Measurements from ENCODE around the gene OLFM3. TPM values are rescaled to one million over a fixed set of nuclear protein-coding genes. Genes with fewer than 3 reads are reported as not detected.
A peak's percentile ranks its signal among the peaks of the same experiment; 100 is the strongest.

The OLFM3 gene
- 1 to 10 TPM; 1.5 to 6.5 (median 3.2) TPM for polyA plus RNA-seq (ENCODE audit: insufficient read depth in 1 of 5, insufficient read length in 5 of 5, low replicate concordance in 1 of 5)
- long read RNA-seq, donor 1, partial matches to known transcripts: 0 of 1 reads
- long read RNA-seq, donor 1, other reads (novel, unspliced or antisense): 0 of 1 reads
- long read RNA-seq, donor 2: 0 reads
- long read RNA-seq, donor 3: 0 reads
- long read RNA-seq, donor 4, partial matches to known transcripts: 0 of 1 reads
- long read RNA-seq, donor 4, other reads (novel, unspliced or antisense): 0 of 1 reads
- long read RNA-seq, donor 5, partial matches to known transcripts: 0 of 1 reads
- long read RNA-seq, donor 5, other reads (novel, unspliced or antisense): 0 of 1 reads
- long read RNA-seq, donor 6, partial matches to known transcripts: 0 of 1 reads
- long read RNA-seq, donor 6, other reads (novel, unspliced or antisense): 0 of 1 reads
- long read RNA-seq, donor 7, partial matches to known transcripts: 0 of 1 reads
- long read RNA-seq, donor 7, other reads (novel, unspliced or antisense): 0 of 1 reads
- long read RNA-seq, donor 8: 0 reads

DNA sequence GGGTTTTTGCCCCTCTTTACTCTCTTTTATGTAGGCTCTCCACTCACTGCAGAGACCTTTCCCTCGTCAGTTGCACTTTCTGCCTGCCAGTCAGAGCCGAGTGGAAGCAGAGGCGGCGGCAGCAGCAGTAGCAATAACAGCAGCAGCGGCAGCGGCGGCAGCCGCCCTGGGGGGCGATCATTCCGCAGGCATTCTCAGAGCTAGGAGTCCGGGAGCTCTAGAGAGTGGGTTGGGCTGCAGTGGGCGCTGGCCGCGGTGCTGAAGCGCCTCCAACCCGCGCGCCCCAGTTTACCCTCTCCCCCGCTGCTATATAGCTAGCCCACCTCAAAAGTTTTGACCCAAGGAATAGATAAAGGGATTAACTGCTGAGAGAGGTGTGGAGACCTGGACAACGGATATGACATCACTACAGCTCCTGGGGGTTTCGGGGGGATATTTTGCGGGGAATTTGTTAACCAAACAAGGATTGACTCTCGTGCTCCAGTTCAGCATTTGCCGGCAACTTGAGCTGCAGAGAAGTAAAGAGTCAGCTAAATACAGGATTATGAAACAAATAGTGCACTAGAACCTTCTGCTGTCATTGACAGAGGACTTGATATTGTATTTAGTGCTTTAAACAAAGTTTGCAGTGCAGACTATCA lies at the start of gene OLFM3:
TSS of gene OLFM3 (minus strand) at position 102 of the 641 bp plus-strand sequence.
- DNase-seq: peak; percentile 38 to 58

DNA sequence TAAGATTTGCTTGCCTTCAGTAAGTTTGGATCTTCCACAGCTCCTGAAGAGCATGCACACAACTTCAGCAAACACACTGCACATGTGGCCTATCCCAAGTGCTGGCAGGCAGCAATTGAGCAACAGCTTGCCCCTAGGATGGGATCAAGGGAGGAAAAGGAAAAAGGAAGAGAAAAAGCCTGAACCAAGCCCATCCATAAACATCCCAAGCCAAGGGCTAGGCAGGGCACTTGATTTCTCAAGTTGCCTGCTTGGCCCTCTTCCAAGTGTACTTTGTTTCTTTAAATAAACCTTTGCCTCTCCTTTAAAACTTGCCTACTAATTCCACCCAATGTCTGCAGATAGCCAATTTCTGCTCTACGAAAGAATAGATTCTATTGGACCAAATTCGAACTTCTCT lies 49.0 kb upstream of the OLFM3 start:
- peak; percentile 10 to 14 for DNase-seq

DNA sequence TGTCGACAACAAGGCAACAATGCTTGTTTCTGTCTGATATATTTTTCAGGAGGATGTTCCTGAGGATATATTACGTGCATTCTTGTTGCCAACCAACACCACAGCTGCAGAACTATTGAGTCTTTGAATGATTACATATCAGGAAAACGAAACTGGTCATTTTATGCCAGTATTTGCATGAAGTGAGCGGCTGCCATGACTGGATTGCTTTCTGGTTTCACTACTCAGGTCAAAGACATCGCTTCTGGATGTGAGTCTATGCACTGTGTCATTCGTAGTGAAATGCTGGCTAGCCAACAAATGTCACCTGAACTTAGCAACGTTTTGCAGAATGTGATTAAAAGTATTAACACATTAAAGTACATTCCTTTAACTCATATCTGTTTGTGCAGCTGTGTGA lies 35.8 kb upstream of the OLFM3 start:
- no peak for DNase-seq

DNA sequence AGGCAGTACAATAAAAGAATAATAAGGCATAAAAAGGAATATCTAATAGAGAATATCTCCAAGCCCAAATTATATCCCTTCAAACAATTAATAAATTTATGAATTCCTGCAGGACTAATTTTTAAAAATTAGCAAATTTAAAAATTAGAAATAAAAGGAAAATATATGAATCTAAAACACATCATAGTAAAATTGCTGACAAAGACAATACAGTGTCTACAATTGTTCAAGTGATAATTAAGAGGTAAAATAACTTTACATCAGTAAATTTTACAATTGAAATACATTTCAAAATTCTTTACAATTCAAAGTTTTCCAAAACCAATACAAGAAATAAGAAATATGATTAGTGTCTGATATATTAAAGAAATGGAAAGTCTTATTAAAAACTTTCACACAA lies 22.8 kb upstream of the OLFM3 start:
- no peak for DNase-seq

DNA sequence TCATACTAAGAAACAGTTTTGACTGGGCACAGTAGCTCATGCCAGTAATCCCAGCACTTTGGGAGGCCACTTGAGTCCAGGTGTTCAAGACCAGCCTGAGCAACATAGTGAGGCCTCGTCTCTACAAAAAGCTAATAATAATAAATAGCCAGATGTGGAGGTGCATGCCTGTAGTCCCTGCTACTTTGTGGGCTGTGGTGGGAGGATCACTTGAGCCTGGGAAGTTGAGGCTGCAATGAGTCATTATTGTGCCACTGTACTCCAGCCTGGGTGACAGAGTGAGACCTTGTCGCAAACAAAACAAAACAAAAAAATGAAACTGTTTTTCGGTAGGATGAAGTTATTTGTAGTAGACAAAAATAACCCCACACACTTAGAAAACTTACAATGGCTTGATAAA lies 19.0 kb upstream of the OLFM3 start:
- DNase-seq: no peak

DNA sequence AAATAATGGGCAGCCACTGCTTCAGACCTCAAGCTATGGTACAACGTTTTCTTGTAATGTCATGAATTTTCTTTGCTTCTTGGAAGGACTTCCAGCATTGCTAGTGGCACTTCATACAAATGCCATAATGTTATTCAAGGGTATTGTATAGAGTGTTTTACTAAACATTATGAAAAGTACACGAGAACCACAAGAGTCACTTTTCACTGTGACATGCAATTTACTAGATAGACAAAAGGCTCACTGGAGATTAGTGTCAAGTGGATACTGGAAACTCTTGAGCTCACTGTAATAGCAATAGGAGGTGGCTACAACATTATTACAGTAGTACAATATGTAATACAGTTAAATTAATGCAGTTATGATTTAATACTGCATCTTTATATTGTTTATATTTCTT lies 5.3 kb upstream of the OLFM3 start:
- DNase-seq: no peak

DNA sequence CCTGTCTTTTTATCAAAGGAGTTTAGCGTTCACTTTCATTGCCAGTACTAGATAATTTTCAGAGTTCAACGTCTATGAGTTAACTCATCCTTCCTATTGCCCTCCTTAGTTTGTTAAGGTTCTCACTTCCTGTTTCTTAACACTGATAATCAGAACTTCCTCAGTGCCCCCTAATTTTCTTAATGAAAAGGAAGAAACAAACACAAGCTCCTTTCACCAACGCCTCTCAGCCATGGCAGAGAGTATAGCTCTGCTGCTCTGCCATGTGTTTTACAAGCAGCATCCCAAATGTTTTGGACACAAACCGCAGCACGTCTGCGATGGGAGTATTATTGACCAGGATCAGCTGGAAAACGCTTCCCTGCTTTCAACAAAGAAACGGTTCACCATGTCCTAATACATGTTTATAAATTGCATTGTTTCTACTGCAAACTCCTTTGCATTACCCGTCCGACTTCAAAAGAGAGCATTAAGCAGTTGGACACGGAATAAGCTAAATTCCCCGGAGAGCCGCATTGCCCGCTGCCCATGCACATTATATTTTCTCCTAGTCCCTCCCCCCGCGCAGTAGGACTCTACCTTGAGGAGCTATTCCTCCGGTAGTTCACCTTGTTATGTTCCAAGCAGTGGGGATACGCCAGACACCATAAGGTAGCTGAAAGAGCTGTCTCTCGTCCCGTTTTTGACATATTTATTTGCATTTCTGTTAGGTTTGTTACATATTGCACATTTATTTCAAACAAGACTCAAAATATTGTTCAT lies 561 bp downstream of the OLFM3 start:
- no peak for DNase-seq

DNA sequence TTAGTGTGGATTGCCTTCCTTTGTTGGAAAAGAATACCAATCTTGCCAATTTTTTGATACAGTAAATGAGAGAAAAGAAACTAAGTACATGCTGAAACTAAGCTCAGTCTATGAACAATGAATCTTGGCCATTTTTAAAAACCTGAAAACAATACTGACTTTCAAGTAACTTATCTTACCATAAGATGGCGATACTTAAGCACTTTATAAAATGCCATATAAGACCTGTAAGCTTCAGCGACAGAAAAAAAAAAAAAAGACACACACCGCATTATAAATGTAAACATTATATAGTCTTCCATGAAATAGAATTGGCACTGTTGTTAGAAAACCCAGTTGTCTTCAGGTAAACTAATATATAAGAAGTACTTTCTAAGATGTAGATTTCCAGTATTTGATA lies 3.0 kb downstream of the OLFM3 start:
- DNase-seq: no peak

DNA sequence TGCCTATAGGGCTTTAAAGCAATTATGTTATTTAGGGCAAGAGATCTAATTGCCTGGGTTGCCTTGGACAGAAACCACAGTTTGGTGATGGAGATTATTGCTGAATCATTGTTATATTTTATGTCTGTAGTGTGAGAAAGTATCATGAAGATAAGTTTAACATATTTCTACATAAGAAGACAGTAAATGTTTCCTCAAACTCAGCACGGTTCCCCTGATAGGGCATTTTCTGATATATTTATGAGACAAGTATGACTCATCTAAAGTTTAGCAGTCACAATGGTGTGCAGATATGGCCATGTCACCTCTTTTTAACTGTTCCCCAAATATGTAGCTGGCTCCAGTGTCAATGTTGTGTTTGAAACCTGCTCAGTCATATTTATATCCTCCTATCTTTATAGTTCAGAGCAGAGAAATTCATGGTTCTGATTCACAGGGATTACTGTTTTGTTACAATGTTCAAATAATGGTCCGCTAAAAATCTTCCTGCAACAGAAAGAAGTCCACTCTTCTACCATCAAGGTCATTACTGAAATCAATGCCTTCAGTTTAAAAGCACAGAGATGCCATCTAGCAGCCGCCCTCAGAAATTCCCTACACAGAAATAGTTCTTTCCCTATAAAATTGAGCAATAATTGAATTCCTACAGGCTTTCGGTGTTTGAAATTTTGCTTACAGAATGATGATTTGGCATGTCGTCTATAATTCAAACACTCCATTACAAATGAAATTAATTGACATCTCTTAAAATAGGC lies 3.7 kb downstream of the OLFM3 start:
- DNase-seq: no peak

DNA sequence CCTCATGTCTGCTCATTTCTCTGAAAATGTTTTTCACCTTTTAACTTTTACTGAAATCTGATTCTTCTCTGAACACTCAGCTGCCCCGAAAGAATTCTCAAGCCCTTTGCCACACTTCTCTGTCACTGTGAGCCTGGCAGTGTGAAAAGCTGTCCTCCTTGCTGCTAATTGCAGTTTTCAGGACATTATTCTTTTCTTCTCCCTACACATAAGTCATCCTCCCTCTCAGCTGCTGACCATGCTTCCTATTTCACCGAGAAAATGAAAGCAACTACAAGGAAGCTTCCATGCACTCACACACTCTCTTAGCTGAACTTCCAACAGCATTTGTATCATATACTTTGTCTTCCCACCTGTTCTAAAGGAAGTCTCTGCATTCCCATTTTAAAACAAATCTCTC lies 15.8 kb downstream of the OLFM3 start:
- DNase-seq: no peak

DNA sequence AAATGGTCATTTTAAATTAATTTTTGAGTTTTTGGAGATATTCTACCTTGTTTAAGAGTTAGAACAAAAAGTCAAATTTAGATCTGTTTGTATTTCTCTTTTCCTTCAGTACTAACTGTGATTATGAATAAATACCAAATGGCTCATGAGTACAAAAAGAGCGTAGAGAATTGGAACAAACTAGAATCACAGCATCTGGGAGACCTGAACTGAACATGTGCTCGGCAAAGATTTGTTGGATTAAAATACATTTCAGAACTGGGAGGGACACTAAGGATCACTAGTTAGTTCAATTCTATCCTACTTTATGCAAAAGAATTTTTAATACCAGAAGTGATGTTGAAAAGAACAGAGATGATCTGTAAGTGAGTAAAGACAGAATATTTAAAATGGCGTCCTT lies 19.5 kb downstream of the OLFM3 start:
- no peak for DNase-seq

DNA sequence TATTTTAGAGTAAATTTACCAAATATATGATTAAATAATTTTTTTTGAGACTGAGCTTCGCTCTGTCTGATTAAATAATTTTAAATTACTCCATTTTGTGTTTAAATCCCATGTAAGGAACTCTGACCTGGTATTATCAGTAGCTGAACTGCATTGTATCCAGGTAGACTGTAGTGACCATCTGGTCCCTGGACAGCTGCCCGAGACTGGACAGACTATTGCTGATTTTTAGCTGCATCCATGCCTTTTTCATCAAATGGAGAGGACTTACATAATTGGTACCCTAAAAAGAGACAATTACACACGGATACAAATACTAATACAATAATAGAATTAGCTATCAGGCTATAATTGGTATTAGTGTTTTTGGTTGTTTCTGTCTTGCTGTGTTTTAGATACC lies 20.6 kb downstream of the OLFM3 start:
- no peak for DNase-seq

DNA sequence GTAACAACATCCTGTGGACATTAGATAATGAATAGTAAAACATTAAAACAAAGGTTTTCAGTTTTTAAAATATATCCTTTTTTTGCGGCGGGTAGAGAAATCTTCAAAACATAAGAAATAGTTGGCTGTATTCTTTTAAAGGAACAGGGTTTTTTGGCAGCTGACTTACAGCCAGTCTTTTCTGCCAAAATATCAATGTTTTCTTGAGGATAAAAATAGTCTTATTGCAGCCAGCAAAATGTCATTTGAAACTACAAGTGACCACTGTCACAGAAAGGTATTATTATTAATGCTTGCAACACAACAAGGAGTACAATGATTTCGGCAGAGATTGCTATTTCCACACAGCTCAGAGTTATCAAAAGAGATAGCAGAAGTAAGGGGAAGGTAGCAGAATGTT lies 21.4 kb downstream of the OLFM3 start:
- DNase-seq: no peak

DNA sequence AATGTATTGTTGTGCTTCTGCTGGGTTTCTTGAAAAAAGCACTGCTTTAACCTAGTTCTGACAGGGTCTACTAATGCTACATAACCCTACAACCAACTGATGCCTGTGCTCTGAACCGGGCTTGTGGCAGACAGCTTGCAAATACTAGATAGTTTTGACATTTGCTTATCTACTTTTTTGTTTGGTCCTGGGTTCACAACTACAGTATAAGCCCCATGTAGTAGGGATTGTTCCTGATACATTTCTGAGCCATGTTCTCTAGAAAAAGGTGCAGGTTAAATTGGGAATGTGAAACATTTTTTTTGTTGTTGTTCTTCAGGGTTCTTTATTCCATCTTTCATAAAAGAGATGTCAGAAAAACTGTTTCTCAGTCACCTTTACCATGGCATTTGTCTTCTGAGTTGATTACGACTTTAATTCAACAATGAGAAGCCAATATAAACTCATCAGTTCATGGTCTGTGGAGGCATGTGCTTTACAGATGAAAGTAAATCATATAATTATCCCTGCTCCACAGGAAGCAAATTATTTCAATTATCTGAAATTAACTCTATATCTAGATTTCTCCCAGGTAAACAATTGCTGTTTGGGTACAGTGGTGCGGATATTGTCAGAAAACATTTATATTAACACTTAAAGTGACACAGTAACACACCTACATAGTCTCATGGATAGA lies 22.0 kb downstream of the OLFM3 start:
- no peak for DNase-seq

DNA sequence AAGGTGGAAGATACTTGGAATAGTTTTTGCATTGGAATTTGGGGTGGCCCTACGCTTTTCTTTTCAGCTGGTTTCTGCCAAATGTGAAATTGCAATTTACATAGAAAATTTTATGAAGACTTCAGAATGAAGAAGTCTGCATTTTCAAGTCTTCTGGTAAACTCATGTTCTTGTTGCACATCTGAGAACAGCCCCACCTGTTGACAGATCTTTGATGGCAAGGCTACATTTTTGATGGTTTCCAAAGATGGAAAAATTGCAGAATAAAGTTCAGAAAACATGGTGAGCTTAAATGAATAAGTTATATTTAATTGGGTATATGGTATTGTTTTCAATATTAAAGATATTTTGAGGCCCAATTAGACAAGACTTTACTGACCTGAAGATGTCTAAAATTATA lies 25.4 kb downstream of the OLFM3 start:
- DNase-seq: no peak

DNA sequence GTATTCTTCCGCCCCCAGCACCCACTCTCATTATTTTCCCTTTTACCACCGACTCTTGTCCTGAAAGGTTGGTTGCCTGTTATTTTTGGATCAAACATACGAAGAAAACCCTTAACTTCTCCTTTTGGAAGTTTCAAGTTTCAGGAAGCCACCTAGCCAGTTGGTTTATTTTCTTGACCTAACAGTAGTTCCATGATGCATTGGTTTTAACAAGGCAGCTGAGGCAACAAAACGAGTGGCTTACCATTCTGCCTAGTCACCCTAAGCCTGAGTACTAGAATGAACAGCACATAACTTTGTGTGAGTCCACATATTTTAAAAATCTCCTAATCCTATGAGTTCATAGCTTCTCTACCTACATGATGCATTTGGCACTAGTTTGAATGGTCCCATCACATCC lies 28.9 kb downstream of the OLFM3 start:
- DNase-seq: no peak

DNA sequence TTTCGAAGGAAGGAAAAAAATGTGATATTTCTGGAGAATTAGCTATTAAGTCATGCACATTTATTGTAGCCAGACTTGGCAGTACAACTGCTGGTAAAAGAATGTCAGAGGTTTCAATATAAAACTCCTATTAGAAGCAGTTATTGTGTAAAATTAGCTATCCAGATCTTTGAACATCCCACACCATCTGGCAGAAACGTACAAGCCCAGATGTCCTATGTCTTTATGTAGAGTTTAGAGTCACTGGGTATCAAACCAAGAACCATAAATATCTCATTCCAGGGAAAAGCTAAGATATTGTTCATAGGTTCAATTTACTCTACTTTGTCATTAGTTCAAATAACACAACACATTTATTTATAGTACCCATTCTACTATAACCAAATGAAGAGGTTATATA lies 31.4 kb downstream of the OLFM3 start:
- no peak for DNase-seq

DNA sequence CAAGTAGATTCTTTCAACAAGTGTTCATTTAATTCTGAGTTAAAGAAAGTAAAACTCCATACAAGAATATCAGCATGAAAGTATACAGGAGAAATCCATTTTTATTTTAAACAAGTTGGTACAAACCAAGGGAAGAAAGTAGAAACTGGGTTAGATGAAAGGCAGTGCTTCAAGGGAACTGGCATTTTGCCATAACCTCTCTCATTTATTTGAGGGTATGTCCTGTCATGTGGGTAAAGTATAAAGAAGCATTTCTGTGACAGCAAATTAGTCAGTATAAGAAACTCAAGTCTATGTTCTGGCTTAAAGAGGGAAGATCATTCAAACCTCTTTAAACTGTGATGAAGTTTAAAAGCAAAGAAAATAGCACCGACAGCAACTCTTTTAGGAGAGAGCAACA lies 32.0 kb downstream of the OLFM3 start:
- no peak for DNase-seq

DNA sequence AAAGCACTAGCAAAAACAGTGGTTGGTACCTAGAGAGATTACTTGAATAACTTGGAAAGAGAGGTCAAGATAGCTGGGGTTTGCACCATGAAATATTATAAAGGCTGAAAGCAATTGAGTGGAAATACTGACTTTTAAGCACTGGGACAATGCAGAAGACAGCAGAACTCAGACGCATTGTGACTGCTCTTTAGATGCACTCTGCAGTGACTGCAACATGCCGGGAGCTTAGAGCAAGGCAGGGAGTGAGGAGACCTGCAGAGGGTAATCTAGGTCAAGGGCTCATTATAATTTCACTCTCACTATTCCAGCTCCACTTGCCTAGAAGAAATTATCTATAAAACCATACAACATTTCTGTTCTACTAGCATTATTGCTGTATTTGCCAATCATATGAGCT lies 36.6 kb downstream of the OLFM3 start:
- no peak for DNase-seq

DNA sequence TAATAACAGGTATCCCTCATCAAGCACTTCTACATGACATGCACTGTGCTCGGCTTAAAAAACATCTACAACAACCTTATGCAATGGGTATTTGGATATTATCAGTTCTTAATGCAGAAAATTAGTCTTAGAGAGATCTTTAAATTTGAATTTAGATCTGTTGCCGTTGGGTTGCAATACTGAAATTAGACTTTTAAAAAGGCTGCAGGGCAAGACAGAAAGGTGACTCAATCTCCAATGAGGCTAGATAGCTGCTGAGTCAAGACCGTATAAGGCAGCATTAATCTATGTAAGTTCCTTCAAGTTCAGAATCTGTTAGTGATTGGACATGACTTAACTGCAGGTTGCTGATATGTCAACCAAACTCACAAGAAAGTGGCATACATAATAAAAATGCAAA lies 37.3 kb downstream of the OLFM3 start:
- no peak for DNase-seq

DNA sequence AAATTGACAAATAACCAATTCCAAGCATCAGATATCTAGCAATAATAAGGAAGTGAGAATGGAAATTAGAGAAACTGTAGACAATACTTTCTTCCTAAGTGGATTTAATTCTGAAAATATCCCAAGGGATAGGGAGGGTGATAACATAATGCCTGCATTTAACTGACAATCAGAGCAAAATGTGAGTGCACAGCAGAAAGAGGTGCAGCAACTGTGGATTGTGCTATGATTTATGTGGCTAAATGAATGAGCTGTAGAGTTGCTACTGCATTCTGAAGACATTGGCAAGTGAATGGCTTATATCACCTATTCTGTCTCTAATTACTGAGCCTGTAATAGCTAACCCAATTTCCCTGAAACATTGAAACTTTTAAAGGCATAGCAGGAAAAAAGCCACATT lies 39.0 kb downstream of the OLFM3 start:
- no peak for DNase-seq

All from right lung (tissue), 10 donors.